Activated CD8-positive, alpha-beta memory T cell treated with anti-CD3 and anti-CD28 coated beads, Interleukin-2, amount 10 ng/mL, durations not matched to agents 7 days and 5 days (primary cell): Measurements from ENCODE around the gene ANLN. TPM values are rescaled to one million over a fixed set of nuclear protein-coding genes. Genes with fewer than 3 reads are reported as not detected.

Source experiments
- ATAC-seq: fragments of 150-1000 bp; cut with Tn5 transposase; one replicate; pipeline ENCODE4 v1.10.0; 2021; ENCODE audit warnings: moderate library complexity
- CTCF ChIA-PET: fragments of 350-600 bp; sonication (Branson Sonifier 250); formaldehyde crosslinking; loops from one replicate; lab custom pipeline; 2021; ENCODE audit warnings: antibody characterized with exemption; lab: Charles Lee
- DNase-seq: peaks from one replicate; pipeline ENCODE4 v3.0.0-alpha.2; 2020
- H3K27ac Mint-ChIP-seq: one replicate; pipeline ENCODE4 v1.8.0; 2021; ENCODE audit warnings: mild to moderate bottlenecking, mixed read lengths
- H3K27me3 Mint-ChIP-seq: one replicate; pipeline ENCODE4 v1.8.0; 2021; ENCODE audit warnings: mixed read lengths
- H3K36me3 Mint-ChIP-seq: one replicate; pipeline ENCODE4 v1.8.0; 2021; ENCODE audit warnings: mild to moderate bottlenecking, mixed read lengths
- H3K4me1 Mint-ChIP-seq: one replicate; pipeline ENCODE4 v1.8.0; 2021; ENCODE audit warnings: mixed read lengths
- H3K4me3 Mint-ChIP-seq: one replicate; pipeline ENCODE4 v1.8.0; 2021; ENCODE audit warnings: mild to moderate bottlenecking, moderate library complexity, mixed read lengths
- H3K9me3 Mint-ChIP-seq: one replicate; pipeline ENCODE4 v1.8.0; 2022; ENCODE audit warnings: low read depth, mixed read lengths
- total RNA-seq, 2 experiments: library from RNA; stranded (reverse); gene quantifications; one replicate each; pipeline ENCODE4 v1.2.3, GENCODE V29; 2021

Gene ANLN
- total RNA-seq, 2 experiments from 2014 or later = 75.2 to 98.8 TPM

DNA sequence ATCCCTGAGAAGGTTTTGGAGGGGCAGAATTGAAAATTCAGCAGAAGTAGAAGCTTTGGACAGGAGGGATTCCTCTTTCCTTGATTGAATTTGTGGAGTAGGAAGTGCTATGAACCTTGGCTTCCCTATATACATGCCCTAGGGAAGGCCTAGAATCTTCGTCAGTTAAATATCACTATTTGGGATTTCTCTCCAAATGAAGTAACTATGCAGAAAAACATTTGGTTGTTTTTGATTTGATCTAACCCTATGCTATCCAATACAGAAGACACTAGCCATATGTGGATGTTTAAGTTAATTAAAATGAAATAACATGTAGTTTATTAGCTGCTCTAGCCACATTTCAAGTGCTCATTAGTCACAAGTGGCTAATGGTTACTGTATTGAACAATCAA is 15.7 kb downstream of the ANLN start:
- DNase-seq (no peak), ATAC-seq (no peak)
- H3K36me3 Mint-ChIP-seq = peaks cover 67% of the 10 kb centered on the region
- H3K27ac Mint-ChIP-seq = no peak overlapping the region
- CTCF ChIA-PET = no interaction called here
- peaks cover 29% of the 10 kb centered on the region for H3K4me1 Mint-ChIP-seq
- no peak overlapping the region for H3K4me3 Mint-ChIP-seq
- H3K9me3 Mint-ChIP-seq = no peaks in the 10 kb centered on the region
- H3K27me3 Mint-ChIP-seq = no peaks in the 10 kb centered on the region

DNA sequence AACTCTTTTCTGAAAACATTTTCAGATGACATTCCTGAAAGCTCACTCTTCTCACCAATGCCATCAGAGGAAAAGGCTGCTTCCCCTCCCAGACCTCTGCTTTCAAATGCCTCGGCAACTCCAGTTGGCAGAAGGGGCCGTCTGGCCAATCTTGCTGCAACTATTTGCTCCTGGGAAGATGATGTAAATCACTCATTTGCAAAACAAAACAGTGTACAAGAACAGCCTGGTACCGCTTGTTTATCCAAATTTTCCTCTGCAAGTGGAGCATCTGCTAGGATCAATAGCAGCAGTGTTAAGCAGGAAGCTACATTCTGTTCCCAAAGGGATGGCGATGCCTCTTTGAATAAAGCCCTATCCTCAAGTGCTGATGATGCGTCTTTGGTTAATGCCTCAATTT is 16.5 kb downstream of the ANLN start:
- H3K4me3 Mint-ChIP-seq = no peak overlapping the region
- peaks cover 68% of the 10 kb centered on the region for H3K36me3 Mint-ChIP-seq
- DNase-seq (no peak), ATAC-seq (no peak)
- no peak overlapping the region for H3K27ac Mint-ChIP-seq
- H3K4me1 Mint-ChIP-seq = peaks cover 29% of the 10 kb centered on the region
- no peaks in the 10 kb centered on the region for H3K27me3 Mint-ChIP-seq
- H3K9me3 Mint-ChIP-seq = no peaks in the 10 kb centered on the region
- CTCF ChIA-PET = interaction anchor here (1.1 kb wide), 1 partner anchor 15 kb away, joined by 3 read pairs; no protein-coding TSS in a partner anchor

DNA sequence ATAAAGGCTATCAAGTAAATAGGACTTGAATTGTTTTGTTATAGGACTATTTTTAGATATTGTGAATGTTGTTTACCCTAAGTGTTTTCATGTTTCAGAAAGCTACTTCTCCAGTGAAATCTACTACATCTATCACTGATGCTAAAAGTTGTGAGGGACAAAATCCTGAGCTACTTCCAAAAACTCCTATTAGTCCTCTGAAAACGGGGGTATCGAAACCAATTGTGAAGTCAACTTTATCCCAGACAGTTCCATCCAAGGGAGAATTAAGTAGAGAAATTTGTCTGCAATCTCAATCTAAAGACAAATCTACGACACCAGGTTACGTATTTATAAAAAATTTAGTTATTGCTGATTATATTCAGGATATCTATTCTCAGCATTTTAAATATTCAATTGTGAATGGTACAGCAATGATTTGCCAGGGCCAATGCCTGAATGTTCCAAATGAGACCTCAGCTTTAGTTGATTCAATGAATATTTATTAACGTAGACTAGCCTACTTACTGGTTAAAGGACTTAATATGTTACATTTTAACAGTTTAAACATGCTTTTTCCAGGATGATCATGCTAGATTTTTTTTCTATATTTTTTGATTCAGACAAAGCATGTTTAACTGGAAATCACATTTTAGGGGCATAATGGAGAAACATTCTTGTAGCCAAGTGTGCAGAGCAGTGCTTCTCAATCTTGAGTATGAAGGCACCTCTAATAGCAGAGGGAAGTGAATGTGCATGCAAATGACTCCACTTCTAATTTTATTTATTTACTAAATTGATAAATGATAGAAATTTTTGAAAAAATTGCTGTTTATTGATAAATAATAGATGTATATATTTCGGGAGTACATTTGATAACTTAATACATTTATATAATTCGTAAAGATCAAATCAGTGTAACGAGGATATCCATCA is 18.2 kb downstream of the ANLN start:
- Mint-ChIP-seq H3K9me3 (no peaks in the 10 kb centered on the region), H3K4me3 (no peak overlapping the region), H3K36me3 (peaks cover 58% of the 10 kb centered on the region), H3K27me3 (no peaks in the 10 kb centered on the region), H3K27ac (no peak overlapping the region), H3K4me1 (peaks cover 27% of the 10 kb centered on the region)
- ATAC-seq = no peak
- CTCF ChIA-PET = no interaction called here
- DNase-seq = no peak

DNA sequence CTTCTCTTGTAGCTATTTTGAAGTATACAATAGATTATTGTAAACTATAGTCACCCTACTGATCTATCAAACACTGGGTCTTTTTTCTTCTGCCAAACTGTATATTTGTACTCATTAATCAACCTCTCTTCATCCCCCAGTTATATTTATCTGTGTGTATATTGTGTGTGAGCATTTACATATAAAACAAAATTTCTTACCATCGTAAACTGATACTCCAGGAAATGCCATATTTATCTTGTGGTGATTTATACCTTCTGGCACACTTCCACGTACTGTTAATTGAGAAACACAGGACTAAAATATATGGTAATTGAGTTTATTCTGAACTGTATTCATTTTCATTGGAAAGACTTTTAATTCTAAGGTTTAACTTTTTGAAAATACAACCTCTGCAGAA is 18.9 kb downstream of the ANLN start:
- DNase-seq = no peak
- H3K36me3 Mint-ChIP-seq = peaks cover 51% of the 10 kb centered on the region
- no peak overlapping the region for H3K4me3 Mint-ChIP-seq
- H3K9me3 Mint-ChIP-seq = no peaks in the 10 kb centered on the region
- H3K27me3 Mint-ChIP-seq = no peaks in the 10 kb centered on the region
- CTCF ChIA-PET = no interaction called here
- H3K27ac Mint-ChIP-seq = no peak overlapping the region
- peaks cover 22% of the 10 kb centered on the region for H3K4me1 Mint-ChIP-seq
- ATAC-seq = no peak

DNA sequence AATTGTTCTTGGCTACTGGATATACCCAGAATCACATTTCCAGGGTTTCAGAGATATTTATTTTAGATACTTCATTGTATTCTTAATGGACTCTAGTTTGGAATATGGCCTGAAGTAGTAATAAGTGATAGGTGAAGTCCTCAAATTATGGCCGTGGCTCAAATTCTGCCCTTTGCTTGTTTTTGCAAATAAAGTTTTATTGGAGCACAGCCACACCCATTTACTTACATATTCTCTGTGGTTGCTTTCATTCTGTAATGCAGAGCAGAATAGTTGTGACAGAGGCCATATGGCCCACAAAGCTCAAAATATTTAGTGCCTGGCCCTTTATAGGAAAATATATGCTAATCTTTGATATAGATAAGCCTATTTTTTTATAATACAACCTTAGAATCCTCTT is 19.5 kb downstream of the ANLN start:
- DNase-seq (no peak), ATAC-seq (no peak)
- Mint-ChIP-seq H3K27ac (no peak overlapping the region), H3K9me3 (no peaks in the 10 kb centered on the region), H3K36me3 (peaks cover 47% of the 10 kb centered on the region), H3K4me1 (peaks cover 20% of the 10 kb centered on the region), H3K4me3 (no peak overlapping the region), H3K27me3 (no peaks in the 10 kb centered on the region)
- CTCF ChIA-PET = no interaction called here

DNA sequence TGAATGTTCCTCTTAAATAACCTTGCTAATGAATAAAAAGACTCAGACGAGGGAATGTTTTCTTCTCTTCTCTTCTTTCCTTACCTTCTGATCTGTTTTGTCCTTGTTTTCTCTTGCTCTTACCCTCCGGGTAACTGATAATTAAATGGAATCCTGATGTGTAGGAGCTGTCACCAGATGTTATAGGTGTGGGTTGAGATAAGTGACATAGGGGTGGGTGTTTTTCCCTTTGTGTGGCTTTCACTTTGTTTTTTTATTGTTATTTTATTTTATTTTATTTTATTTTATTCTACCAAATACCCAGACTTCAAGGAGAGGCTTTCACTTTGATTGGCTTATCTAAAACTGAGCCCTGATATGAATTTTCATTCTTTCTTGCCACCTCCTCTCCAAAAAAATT is 25.5 kb downstream of the ANLN start:
- CTCF ChIA-PET = no interaction called here
- Mint-ChIP-seq H3K36me3 (peaks cover 45% of the 10 kb centered on the region), H3K27ac (no peak overlapping the region), H3K4me3 (no peak overlapping the region), H3K27me3 (no peaks in the 10 kb centered on the region), H3K9me3 (no peaks in the 10 kb centered on the region), H3K4me1 (no peaks in the 10 kb centered on the region)
- ATAC-seq (no peak), DNase-seq (no peak)

DNA sequence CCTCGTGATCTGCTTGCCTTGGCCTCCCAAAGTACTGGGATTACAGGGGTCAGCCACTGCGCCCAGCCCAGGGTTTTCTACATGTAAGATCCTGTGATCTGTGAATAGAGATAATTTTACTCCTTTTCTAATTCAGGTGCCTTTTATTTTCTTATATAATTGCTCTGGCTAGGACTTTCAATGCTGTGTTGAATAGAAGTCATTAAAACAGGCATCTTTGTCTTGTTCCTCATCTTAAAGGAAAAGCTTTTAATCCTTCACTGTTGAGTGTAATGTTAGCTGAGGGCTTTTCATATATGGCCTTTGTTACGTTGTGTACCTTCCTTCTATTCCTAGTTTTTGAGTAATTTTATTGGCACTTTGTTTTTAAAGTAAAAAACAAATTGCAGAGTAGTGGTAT is 26.6 kb downstream of the ANLN start:
- Mint-ChIP-seq H3K4me3 (no peak overlapping the region), H3K27me3 (no peaks in the 10 kb centered on the region), H3K9me3 (no peaks in the 10 kb centered on the region), H3K27ac (no peak overlapping the region), H3K36me3 (peaks cover 42% of the 10 kb centered on the region), H3K4me1 (no peaks in the 10 kb centered on the region)
- CTCF ChIA-PET = interaction anchor here (1.0 kb wide), 1 partner anchor 49 kb away, joined by 3 read pairs; a partner anchor contains a TSS
- DNase-seq (no peak), ATAC-seq (no peak)

DNA sequence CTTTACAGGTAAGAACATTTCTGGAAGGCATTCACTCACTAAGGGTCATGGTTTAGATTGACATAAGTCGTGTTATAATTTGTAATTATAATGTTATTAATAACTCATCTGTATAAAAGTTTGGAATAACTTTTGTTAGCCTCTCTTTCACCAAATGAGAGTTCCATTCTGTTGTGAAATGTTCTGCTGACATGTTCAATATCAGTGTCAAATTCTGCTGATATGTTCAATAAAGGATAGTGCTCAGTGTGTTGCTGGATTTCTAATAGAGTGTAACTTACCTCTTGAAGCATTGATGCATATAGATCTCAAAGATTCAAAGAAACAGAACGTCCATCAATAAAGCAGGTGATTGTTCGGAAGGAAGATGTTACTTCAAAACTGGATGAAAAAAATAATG is 30.6 kb downstream of the ANLN start:
- peaks cover 59% of the 10 kb centered on the region for H3K36me3 Mint-ChIP-seq

DNA sequence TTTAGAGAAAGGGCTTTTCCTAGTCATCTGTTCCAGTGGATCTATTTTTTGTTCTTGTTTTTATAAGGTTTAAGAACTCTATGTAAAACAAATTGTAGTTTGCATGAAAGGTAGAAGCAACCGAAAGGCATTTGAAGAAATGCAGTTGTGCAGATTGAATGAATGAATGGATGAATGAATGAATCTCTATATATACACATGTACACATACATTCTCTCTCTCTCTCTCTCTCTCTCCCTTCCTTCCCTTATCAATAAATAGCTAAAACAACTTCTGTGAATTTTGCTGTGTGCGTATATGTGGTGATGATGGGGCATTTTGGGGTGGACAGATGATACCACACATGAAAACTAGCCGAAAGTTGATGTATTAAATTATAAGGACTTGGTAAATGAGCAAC is 32.4 kb downstream of the ANLN start:
- DNase-seq (no peak), ATAC-seq (no peak)
- no peaks in the 10 kb centered on the region for H3K27me3 Mint-ChIP-seq
- CTCF ChIA-PET = no interaction called here
- peaks cover 62% of the 10 kb centered on the region for H3K36me3 Mint-ChIP-seq
- no peaks in the 10 kb centered on the region for H3K9me3 Mint-ChIP-seq
- no peak overlapping the region for H3K27ac Mint-ChIP-seq
- no peaks in the 10 kb centered on the region for H3K4me1 Mint-ChIP-seq
- no peak overlapping the region for H3K4me3 Mint-ChIP-seq

More for the DNA sequence above, 30.6 kb downstream of the ANLN start:
- no peak for DNase-seq
- Mint-ChIP-seq H3K4me3 (no peak overlapping the region), H3K4me1 (no peaks in the 10 kb centered on the region), H3K27me3 (no peaks in the 10 kb centered on the region), H3K9me3 (no peaks in the 10 kb centered on the region), H3K27ac (peak overlapping the region; percentile 28)
- CTCF ChIA-PET = interaction anchor here (0.9 kb wide), 1 partner anchor 30 kb away, joined by 3 read pairs; no protein-coding TSS in a partner anchor
- no peak for ATAC-seq

DNA sequence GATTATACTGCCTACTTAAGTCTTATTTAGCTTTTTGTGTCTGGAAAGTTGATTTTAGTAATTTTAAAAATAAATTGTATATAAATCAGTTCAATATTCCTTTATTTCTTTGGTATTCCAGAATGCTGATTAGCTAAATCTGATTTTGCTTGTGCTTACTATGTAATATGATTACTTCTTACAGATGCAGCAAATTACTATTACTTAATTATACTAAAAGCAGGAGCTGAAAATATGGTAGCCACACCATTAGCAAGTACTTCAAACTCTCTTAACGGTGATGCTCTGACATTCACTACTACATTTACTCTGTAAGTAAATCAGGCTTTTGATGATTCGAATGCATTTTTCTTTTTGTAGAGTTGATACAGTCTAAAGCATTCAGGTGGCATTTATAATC is 34.0 kb downstream of the ANLN start:
- Mint-ChIP-seq H3K9me3 (no peaks in the 10 kb centered on the region), H3K4me3 (no peak overlapping the region), H3K27me3 (no peaks in the 10 kb centered on the region), H3K27ac (no peak overlapping the region), H3K36me3 (peaks cover 61% of the 10 kb centered on the region), H3K4me1 (no peaks in the 10 kb centered on the region)
- CTCF ChIA-PET = no interaction called here
- ATAC-seq = no peak
- DNase-seq = no peak

DNA sequence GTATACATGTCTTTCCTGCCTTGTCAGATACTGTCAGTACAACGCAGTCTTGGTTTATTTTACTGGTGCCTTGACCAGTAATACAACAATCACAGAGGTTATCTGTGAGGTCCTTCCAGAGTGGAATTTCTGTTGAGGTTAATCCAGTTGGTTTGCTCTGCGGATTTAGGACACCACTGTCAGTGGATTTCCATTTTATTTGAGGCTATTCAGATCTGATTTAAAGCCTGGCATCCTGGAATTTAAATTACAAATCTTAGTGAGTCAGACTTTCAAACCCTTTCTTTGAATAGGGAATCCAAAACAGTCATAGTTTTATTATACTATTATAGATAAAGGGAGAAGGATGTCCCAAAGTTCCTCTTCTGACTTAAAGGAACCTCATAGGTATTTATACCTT is 40.5 kb downstream of the ANLN start:
- Mint-ChIP-seq H3K27ac (no peak overlapping the region), H3K27me3 (no peaks in the 10 kb centered on the region), H3K36me3 (peaks cover 76% of the 10 kb centered on the region), H3K9me3 (no peaks in the 10 kb centered on the region), H3K4me1 (no peaks in the 10 kb centered on the region), H3K4me3 (no peak overlapping the region)
- CTCF ChIA-PET = no interaction called here
- DNase-seq (no peak), ATAC-seq (no peak)

DNA sequence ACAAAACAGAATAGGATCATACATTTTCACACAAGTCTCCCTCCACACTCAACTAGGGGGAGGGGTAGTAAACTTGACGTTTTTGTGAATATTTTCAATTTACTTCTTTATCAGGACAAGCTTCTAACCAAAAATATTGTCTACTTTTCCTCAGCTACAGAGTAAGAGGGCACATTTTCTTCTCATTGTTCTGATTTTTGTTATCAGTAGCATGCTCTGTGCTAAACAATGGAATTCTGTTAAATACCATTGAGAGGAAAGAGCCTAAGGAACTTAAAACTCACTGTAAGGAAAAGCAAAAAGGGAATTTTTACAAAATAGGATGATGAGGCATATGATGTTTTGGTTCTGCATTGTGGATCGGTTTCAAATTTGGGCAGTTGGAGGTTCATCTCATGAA is 41.2 kb downstream of the ANLN start:
- H3K27me3 Mint-ChIP-seq = no peaks in the 10 kb centered on the region
- H3K27ac Mint-ChIP-seq = no peak overlapping the region
- H3K4me3 Mint-ChIP-seq = no peak overlapping the region
- H3K4me1 Mint-ChIP-seq = no peaks in the 10 kb centered on the region
- CTCF ChIA-PET = interaction anchor here (0.9 kb wide), 1 partner anchor 10 kb away, joined by 3 read pairs; no protein-coding TSS in a partner anchor
- DNase-seq (no peak), ATAC-seq (no peak)
- H3K36me3 Mint-ChIP-seq = peaks cover 76% of the 10 kb centered on the region
- H3K9me3 Mint-ChIP-seq = no peaks in the 10 kb centered on the region

DNA sequence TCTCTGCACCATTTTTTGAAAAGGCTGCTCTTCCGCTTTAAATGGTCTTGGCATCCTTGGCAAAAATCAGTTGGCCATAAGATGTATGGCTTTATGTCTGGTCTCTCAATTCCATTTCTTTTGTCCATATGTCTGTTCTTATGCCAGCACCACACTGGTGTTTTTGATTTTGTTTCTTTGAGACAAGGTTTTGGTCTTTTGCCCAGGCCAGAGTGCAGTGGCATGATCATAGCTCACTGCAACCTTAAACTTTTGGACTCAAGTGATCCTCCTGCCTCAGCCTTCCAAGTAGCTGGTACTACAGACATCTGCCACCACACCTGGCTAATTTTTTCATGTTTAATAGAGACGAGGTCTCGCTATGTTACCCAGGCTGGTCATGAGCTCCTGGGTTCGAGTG is 48.5 kb downstream of the ANLN start:
- ATAC-seq = no peak

DNA sequence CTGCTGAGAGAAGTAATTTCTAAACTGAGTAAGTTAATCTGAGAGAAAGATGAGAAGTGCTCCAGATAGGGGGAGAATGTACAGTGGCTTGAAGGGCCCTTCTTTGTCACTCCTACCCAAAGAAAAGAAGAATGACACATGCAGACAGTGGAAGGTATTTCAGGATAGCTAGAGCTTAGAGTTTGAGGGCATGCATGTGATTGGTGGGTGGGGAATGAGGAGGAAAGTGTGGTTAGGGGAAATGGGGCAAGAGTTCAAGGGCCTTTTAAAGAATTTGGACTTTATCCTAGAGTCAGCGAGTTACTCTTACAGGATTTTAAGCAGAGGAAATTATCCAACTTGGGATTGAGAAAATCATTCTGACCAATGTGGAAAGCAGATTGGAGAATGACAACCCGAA is 50.0 kb downstream of the ANLN start:
- CTCF ChIA-PET = interaction anchor here (1.0 kb wide), 1 partner anchor 14 kb away, joined by 3 read pairs; no protein-coding TSS in a partner anchor
- Mint-ChIP-seq H3K9me3 (no peaks in the 10 kb centered on the region), H3K27ac (no peak overlapping the region), H3K4me3 (no peak overlapping the region), H3K4me1 (no peaks in the 10 kb centered on the region), H3K36me3 (peaks cover 34% of the 10 kb centered on the region), H3K27me3 (no peaks in the 10 kb centered on the region)
- ATAC-seq = no peak
- DNase-seq = no peak

More for the DNA sequence above, 48.5 kb downstream of the ANLN start:
- CTCF ChIA-PET = interaction anchor here (1.3 to 1.4 kb wide), 2 partner anchors 39 to 744 kb away, joined by 3 to 5 read pairs; no protein-coding TSS in a partner anchor
- H3K27ac Mint-ChIP-seq = no peak overlapping the region
- H3K4me3 Mint-ChIP-seq = no peak overlapping the region
- DNase-seq = no peak
- H3K27me3 Mint-ChIP-seq = no peaks in the 10 kb centered on the region
- no peaks in the 10 kb centered on the region for H3K4me1 Mint-ChIP-seq
- H3K36me3 Mint-ChIP-seq = peaks cover 42% of the 10 kb centered on the region
- no peaks in the 10 kb centered on the region for H3K9me3 Mint-ChIP-seq
